WI38 (cell line): ENCODE results near the gene SH3RF3.

Experiments
- H3K4me3 ChIP-seq: 2 replicates; pipeline ENCODE4 v1.5.1; 2011; ENCODE audit warnings: low read depth, mild to moderate bottlenecking, control low read depth, low read length
- TF ChIP-seq, protein P1 (sequence below): IDR thresholded peaks from 2 replicates; pipeline ENCODE4 v1.5.1; 2012; ENCODE audit warnings: low read depth, mild to moderate bottlenecking, control low read depth, low read length

Gene SH3RF3

DNA sequence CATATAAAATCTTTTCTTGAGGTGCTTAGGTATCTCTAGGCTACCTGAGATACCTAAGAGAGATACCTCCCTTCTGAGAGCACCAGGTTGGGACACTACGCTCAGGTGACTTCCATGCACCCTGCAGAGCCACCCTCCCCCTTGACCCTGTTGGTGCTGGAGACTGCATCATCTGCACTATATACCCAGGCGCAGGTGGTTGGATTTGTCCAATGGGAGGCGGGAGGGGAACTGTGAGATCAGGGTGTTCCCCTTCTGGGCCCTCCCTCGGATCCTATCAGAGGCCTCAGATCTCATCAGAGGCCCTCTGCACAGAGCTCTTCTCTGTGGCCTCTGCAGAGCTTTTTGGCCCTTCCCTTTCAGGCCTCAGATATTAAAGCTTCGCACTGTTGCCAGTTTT is 158.4 kb downstream of the SH3RF3 start:
- TF ChIP-seq, protein P1, sequence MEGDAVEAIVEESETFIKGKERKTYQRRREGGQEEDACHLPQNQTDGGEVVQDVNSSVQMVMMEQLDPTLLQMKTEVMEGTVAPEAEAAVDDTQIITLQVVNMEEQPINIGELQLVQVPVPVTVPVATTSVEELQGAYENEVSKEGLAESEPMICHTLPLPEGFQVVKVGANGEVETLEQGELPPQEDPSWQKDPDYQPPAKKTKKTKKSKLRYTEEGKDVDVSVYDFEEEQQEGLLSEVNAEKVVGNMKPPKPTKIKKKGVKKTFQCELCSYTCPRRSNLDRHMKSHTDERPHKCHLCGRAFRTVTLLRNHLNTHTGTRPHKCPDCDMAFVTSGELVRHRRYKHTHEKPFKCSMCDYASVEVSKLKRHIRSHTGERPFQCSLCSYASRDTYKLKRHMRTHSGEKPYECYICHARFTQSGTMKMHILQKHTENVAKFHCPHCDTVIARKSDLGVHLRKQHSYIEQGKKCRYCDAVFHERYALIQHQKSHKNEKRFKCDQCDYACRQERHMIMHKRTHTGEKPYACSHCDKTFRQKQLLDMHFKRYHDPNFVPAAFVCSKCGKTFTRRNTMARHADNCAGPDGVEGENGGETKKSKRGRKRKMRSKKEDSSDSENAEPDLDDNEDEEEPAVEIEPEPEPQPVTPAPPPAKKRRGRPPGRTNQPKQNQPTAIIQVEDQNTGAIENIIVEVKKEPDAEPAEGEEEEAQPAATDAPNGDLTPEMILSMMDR = no peak
- no peak overlapping the region for H3K4me3 ChIP-seq

DNA sequence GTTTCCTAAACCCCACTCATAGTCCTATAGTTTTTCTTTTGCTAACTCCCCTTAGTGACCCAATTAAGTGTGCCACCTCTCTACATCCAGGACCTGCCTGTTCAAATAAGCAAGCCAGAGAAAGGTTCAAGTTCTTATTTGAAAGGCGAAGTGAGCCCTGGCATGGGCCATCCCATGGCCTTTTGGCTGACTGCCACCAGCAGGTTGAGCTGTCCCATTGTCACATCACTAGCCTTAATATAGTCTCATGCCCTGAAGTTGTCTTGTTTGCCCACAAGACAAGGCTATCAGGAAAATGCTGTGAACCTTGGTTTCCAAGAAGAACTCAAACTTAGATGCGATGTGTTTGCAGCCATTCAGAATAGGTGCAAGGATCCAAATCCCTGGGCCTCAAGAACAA is 158.8 kb downstream of the SH3RF3 start:
- no peak overlapping the region for H3K4me3 ChIP-seq
- TF ChIP-seq, protein P1 = no peak

DNA sequence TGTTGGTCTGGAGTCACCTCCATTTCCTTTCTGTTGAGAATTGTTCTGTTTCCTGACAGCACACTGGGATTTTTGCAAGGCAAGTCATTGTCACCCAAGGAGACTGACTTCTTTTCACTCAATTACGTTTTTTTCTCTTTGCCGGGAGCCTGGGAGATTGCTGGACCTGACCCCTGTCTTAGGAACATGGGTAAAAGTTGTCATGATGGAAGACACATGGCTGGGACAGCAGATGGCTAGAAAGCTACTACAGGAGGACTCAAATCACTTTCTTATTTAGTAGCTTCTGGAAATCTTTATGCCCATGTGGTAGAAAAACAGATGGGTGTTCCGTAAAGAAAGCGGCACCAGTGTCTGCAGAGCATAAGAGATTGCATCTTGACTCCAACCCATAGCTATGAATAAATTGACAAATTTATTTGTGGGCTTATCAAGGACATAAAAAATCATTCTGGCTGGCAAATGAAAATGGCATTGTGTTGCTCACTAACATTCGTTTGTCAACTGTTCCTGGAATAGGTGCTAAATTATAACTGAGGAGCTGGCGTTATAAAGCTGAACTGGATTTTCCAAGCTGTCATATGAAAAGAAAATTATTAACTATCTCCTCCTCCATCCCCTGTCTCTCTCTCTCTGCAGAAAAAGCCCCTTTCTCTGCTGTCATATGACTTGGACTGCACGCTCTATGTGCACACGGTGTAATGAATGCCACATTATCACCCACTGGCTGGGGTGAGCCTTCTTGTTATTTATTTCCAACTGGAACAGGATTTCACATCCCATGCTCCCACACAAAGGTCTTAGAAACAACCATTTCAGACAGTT is 159.8 kb downstream of the SH3RF3 start:
- TF ChIP-seq, protein P1 = no peak

DNA sequence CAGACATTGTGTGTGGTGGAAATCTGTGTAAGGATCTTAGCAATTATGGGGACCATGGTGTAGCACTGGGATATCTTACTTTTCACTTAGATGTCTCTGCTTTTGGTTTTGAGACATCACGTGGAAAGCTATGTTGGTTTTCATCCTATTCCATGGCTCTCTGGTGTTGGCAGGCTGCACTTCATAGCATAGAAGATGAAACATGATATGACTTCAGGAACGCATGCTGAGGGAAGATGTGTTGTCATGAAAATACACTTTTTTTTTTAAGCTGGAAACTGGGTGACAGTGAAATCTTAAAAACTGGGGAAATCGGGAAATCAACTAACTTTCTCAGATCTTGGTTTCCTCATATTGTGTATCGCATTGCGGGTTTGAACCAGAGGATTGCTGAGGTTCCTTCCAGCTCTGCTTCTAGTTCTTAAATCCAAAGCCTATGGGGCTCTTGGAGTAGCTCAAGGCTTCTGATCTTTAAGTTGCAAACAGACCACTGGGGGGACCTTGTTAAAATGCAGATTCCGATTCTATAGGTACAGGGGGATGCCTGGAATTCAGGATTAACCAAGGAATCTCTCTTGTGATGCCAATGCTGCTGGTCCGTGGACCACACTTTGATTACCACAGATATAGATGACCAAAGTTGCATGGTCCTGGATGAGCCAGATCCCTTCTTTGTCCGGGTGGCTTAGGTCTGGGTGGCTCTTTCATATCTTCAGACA is 160.7 kb downstream of the SH3RF3 start:
- TF ChIP-seq, protein P1 = no peak
- H3K4me3 ChIP-seq = no peak overlapping the region

More for the DNA sequence above, 159.8 kb downstream of the SH3RF3 start:
- H3K4me3 ChIP-seq = no peak overlapping the region

DNA sequence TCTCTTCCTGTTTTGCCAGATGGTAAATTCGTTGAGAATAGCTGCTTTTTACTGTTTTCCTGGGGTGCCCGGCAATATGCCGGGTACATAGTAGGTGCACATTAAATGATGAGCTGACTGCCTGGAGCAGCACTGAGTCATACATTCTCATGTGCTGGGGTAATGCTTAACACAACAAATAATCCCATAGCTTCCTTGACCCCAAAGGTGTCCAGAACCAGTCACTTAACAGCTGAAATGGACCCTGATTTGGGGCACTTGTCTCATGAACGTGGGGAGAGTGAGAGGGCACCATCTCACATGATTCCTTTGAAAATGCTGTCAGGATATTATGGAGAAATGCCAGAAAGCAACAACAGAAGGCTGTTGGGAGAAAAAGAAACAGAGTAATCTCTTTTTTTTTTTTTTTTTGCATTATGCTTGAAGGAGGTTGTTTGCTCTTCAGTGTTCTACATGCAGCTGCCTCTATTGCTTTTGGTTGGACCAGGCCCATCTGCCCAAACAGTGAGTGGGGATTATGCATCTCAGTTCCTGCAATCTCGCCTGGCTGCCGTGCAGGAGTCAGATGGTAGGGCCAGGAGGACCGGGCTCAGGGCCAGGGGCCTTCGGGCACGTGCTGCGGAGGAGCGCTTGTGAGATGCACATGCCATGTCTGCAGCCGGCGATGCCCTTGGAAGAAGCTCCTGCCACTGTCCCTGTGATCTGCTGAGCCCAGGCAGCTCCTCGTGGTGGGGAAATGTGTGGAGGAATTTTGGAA is 162.1 kb downstream of the SH3RF3 start:
- TF ChIP-seq, protein P1 = no peak
- H3K4me3 ChIP-seq = no peak overlapping the region

DNA sequence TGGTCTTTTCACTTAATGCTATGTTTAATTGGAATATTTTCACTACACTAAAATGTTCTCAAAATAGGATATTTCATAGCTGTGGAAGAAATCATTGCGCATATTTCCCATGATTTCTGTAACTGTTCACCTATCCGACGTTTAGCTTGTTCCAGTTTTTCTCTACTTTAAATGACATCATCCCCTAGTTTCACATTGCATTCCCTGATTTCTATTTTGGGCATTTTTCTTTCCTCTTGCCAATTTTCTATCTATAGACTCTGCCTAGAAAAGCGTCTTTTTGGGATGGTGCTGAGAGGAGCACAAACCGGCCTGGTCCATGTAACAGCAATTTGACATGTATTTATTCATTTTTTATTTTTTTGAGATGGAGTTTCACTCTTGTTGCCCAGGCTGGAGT is 163.4 kb downstream of the SH3RF3 start:
- H3K4me3 ChIP-seq = no peak overlapping the region
- TF ChIP-seq, protein P1 = no peak

DNA sequence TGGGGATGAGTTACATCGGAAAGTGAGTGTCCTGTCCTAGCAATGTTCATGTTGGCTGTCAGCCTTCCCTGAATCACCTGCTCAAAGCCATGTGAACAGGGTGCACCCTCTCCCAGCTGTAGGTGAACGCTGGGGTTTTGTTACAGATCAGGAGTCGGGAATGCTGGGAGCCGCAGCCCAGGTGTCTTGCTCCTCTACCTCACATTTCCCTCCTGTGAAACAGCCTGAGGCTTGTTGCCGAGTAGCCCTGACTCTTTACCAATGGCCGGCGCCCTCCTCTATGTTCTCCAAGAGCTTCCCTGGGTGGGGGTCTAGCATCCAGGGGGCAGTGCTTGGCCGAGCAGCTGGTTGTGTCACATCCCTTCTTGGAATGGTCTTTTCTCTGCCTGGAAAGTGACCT is 164.7 kb downstream of the SH3RF3 start:
- TF ChIP-seq, protein P1 = no peak
- no peak overlapping the region for H3K4me3 ChIP-seq
